OCI-LY3 (cell line): ENCODE measurements around the gene FAM107B.
A peak's percentile ranks its signal among the peaks of the same experiment; 100 is the strongest.

Experiments used
- H2AFZ ChIP-seq: fragments of 200-600, 300-600 bp; shearing (Covaris generic); 2 replicates; pipeline ENCODE4 v1.6.0; 2014; ENCODE audit warnings: antibody characterized with exemption, low read depth, low read length
- H3K27ac ChIP-seq: fragments of 200-600, 300-600 bp; sonication (generic); 2 replicates; pipeline ENCODE4 v1.5.1; 2014; ENCODE audit warnings: mild to moderate bottlenecking, low read length, moderate library complexity, mixed read lengths
- H3K27me3 ChIP-seq: fragments of 200-600, 300-600 bp; sonication (generic); 2 replicates; pipeline ENCODE4 v1.6.1; 2014; ENCODE audit warnings: low read depth, low read length, mixed read lengths
- H3K36me3 ChIP-seq: fragments of 200-600, 300-600 bp; sonication (generic); replicated peaks from 2 replicates; pipeline ENCODE3; 2014; ENCODE audit warnings: low read depth, low read length, mixed read lengths
- H3K4me1 ChIP-seq: fragments of 300-600, 200-600 bp; sonication (generic); 2 replicates; pipeline ENCODE4 v1.6.1; 2014; ENCODE audit warnings: low read length, mixed read lengths
- H3K4me2 ChIP-seq: fragments of 200-600, 300-600 bp; sonication (generic); 2 replicates; pipeline ENCODE4 v1.6.1; 2014; ENCODE audit warnings: low read length, mixed read lengths
- H3K4me3 ChIP-seq: fragments of 300-600, 200-600 bp; sonication (generic); 2 replicates; pipeline ENCODE4 v1.5.1; 2014; ENCODE audit warnings: antibody characterized with exemption, mild to moderate bottlenecking, low read length, moderate library complexity
- H3K79me2 ChIP-seq: fragments of 300-600, 200-600 bp; shearing (Covaris generic); 2 replicates; pipeline ENCODE4 v1.6.1; 2014; ENCODE audit warnings: mild to moderate bottlenecking, low read length, mixed read lengths
- H3K9ac ChIP-seq: fragments of 300-600, 200-600 bp; shearing (Covaris generic); 2 replicates; pipeline ENCODE4 v1.6.0; 2014; ENCODE audit warnings: mild to moderate bottlenecking, low read length, moderate library complexity
- H3K9me3 ChIP-seq: fragments of 200-600, 300-600 bp; shearing (Covaris generic); 2 replicates; pipeline ENCODE4 v1.6.1; 2014; ENCODE audit warnings: low read length, mixed read lengths; ENCODE audit not compliant: insufficient read depth
- H4K20me1 ChIP-seq: fragments of 200-600, 300-600 bp; sonication (generic); 2 replicates; pipeline ENCODE4 v1.6.1; 2016; ENCODE audit warnings: low read length, mixed read lengths; ENCODE audit not compliant: insufficient read depth
- EZH2phosphoT487 ChIP-seq: fragments of 200-600 bp; shearing (Covaris generic); IDR thresholded peaks from 2 replicates; pipeline ENCODE4 v1.6.1; 2018; ENCODE audit warnings: antibody characterized with exemption, mixed run types, low read depth
- TF ChIP-seq, protein P1 (sequence below): fragments of 200-600, 300-600 bp; sonication (generic); IDR thresholded peaks from 2 replicates; pipeline ENCODE4 v1.5.1; 2014; ENCODE audit warnings: antibody characterized with exemption, low read length, low read depth

Gene FAM107B

GRCh38 chr10:14612873-14613587, 161.7 kb downstream of the FAM107B start:
- peaks cover 39% of the 10 kb centered on the region for H3K4me1 ChIP-seq
- no peak overlapping the region for H3K4me3 ChIP-seq
- H3K27ac ChIP-seq, result peak overlapping the region; percentile 15; the same call in 1 of the 2 replicates
- no peaks in the 10 kb centered on the region for H3K79me2 ChIP-seq
- H3K36me3 ChIP-seq, result no peaks in the 10 kb centered on the region
- H2AFZ ChIP-seq, result 0 out of 2 replicates have a peak overlapping the region, but pooled peaks have one; percentile 46
- no peaks in the 10 kb centered on the region for H3K9me3 ChIP-seq
- H3K4me2 ChIP-seq, result peak overlapping the region; percentile 64
- no peaks in the 10 kb centered on the region for H4K20me1 ChIP-seq
- no peaks in the 10 kb centered on the region for H3K27me3 ChIP-seq
- no peak overlapping the region for H3K9ac ChIP-seq
- TF ChIP-seq, protein P1, sequence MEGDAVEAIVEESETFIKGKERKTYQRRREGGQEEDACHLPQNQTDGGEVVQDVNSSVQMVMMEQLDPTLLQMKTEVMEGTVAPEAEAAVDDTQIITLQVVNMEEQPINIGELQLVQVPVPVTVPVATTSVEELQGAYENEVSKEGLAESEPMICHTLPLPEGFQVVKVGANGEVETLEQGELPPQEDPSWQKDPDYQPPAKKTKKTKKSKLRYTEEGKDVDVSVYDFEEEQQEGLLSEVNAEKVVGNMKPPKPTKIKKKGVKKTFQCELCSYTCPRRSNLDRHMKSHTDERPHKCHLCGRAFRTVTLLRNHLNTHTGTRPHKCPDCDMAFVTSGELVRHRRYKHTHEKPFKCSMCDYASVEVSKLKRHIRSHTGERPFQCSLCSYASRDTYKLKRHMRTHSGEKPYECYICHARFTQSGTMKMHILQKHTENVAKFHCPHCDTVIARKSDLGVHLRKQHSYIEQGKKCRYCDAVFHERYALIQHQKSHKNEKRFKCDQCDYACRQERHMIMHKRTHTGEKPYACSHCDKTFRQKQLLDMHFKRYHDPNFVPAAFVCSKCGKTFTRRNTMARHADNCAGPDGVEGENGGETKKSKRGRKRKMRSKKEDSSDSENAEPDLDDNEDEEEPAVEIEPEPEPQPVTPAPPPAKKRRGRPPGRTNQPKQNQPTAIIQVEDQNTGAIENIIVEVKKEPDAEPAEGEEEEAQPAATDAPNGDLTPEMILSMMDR, result no peak
- TF ChIP-seq EZH2phosphoT487, result no peak

DNA sequence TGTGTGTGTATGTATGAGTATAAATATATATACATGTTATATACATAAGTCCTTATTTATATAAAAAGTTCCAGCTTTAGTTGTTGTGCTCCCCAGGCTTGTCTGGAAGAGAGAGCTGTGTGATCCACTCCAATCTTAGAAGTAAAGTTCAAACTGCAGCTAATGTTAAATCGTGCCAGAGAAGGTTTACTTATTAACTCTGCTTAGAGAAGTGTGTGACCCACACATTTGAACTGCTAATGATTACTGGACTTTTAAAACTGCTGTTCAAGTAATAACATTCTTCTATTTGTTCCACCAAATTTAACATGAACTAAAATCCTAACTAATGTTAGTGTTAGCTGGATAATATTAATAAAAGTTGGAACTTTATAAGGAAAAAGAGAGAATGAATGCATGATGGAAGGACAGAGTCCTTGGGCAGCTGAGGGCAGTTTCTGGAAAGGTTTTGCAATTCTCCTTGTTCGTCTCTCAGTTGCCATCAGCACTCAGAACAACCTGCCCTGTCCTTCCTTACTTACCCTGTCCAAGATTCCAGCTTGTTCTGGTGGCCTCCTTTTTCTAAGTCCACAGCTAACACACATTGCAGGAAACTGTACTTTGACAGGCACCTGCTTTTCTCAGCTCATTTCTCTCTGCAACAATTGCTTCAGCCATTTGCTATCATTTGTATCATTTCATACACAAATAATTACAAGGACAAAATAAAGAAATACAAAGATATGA, 162.6 kb downstream of the FAM107B start:
- Histone ChIP-seq H3K27ac (peak overlapping the region; percentile 10; the same call in 1 of the 2 replicates), H3K4me2 (peak overlapping the region; percentile 63), H4K20me1 (no peaks in the 10 kb centered on the region), H3K9me3 (no peaks in the 10 kb centered on the region), H3K9ac (peak overlapping the region; percentile 9; the same call in 1 of the 2 replicates), H3K79me2 (no peaks in the 10 kb centered on the region), H2AFZ (no peak overlapping the region), H3K36me3 (no peaks in the 10 kb centered on the region), H3K4me1 (peaks cover 44% of the 10 kb centered on the region), H3K4me3 (peak overlapping the region; percentile 26; the same call in 1 of the 2 replicates), H3K27me3 (no peaks in the 10 kb centered on the region)
- no peak for TF ChIP-seq EZH2phosphoT487
- TF ChIP-seq, protein P1, result no peak

GRCh38 chr10:14609178-14609577, 165.5 kb downstream of the FAM107B start:
- Histone ChIP-seq H3K79me2 (no peaks in the 10 kb centered on the region), H3K27me3 (no peaks in the 10 kb centered on the region), H3K4me1 (peaks cover 62% of the 10 kb centered on the region), H3K36me3 (no peaks in the 10 kb centered on the region), H3K27ac (no peak overlapping the region), H2AFZ (no peak overlapping the region), H3K9ac (no peak overlapping the region), H3K9me3 (no peaks in the 10 kb centered on the region; the same call in 1 of the 2 replicates), H4K20me1 (no peaks in the 10 kb centered on the region), H3K4me3 (no peak overlapping the region), H3K4me2 (peak overlapping the region; percentile 40; the same call in 1 of the 2 replicates)
- TF ChIP-seq, protein P1, result no peak
- no peak for TF ChIP-seq EZH2phosphoT487

- TF ChIP-seq EZH2phosphoT487, result no peak
- TF ChIP-seq, protein P1, result no peak
- H3K27me3 ChIP-seq, result no peaks in the 10 kb centered on the region
- peaks cover 60% of the 10 kb centered on the region for H3K4me1 ChIP-seq
- H4K20me1 ChIP-seq, result peaks cover under 1% of the 10 kb centered on the region; the same call in 1 of the 2 replicates
- H2AFZ ChIP-seq, result no peak overlapping the region
- H3K9me3 ChIP-seq, result no peaks in the 10 kb centered on the region; the same call in 1 of the 2 replicates
- H3K79me2 ChIP-seq, result peaks cover 6% of the 10 kb centered on the region
- no peak overlapping the region; the same call in 1 of the 2 replicates for H3K9ac ChIP-seq
- H3K4me3 ChIP-seq, result peak overlapping the region; percentile 6; the same call in 1 of the 2 replicates
- peak overlapping the region; percentile 40 for H3K4me2 ChIP-seq
- peak overlapping the region; percentile 38 for H3K27ac ChIP-seq
- no peaks in the 10 kb centered on the region for H3K36me3 ChIP-seq
These were observed 166.2 kb downstream of the FAM107B start for GRCh38 chr10:14608381-14609001.
